ENCODE data around the gene CTNNB1. TPM values are rescaled to one million over a fixed set of nuclear protein-coding genes. Genes with fewer than 3 reads are reported as not detected.

CTNNB1 gene
- total RNA-seq, 4 donors from 2014 or later = 379 to 659 (median 437) TPM

- TF ChIP-seq CTCF (IDR thresholded peaks at IDR 0.05) = no peak
- ATAC-seq (ENCODE audit: low FRiP score) = no peak
- DNase-seq (ENCODE audit: low spot score) = no peak
These were observed 12.8 kb downstream of the CTNNB1 start for GRCh38 chr3:41212088-41212487.

GRCh38 chr3:41213588-41213987 is 14.3 kb downstream of the CTNNB1 start:
- TF ChIP-seq CTCF (IDR thresholded peaks at IDR 0.05) = no peak
- DNase-seq (ENCODE audit: low spot score) = no peak
- no peak for ATAC-seq (ENCODE audit: low FRiP score)

- no peak for ATAC-seq (ENCODE audit: low FRiP score)
These were observed 17.1 kb downstream of the CTNNB1 start for GRCh38 chr3:41216422-41216821.

GRCh38 chr3:41216993-41217392 is 17.7 kb downstream of the CTNNB1 start:
- no peak for TF ChIP-seq CTCF (IDR thresholded peaks at IDR 0.05)
- no peak for ATAC-seq (ENCODE audit: low FRiP score)

More at GRCh38 chr3:41216422-41216821, 17.1 kb downstream of the CTNNB1 start:
- no peak for TF ChIP-seq CTCF (IDR thresholded peaks at IDR 0.05)
- DNase-seq (ENCODE audit: low spot score) = no peak

GRCh38 chr3:41219424-41219823 is 20.1 kb downstream of the CTNNB1 start:
- no peak for TF ChIP-seq CTCF (IDR thresholded peaks at IDR 0.05)
- ATAC-seq (ENCODE audit: low FRiP score) = no peak
- no peak for DNase-seq (ENCODE audit: low spot score)

More at GRCh38 chr3:41216993-41217392, 17.7 kb downstream of the CTNNB1 start:
- no peak for DNase-seq (ENCODE audit: low spot score)

- no peak for TF ChIP-seq CTCF (IDR thresholded peaks at IDR 0.05)
- ATAC-seq (ENCODE audit: low FRiP score) (no peak), DNase-seq (ENCODE audit: low spot score) (no peak)
These were observed 21.8 kb downstream of the CTNNB1 start for GRCh38 chr3:41220906-41221677.

- DNase-seq (ENCODE audit: low spot score) (no peak), ATAC-seq (ENCODE audit: low FRiP score) (no peak)
- TF ChIP-seq CTCF (IDR thresholded peaks at IDR 0.05) = no peak
These were observed 22.7 kb downstream of the CTNNB1 start for GRCh38 chr3:41222012-41222411.
